HUDEP-2 (cell line): ENCODE results near the gene CLEC2D.
"Not testable (repeated sequence)": the region's sequence is repeated elsewhere in the genome, so short reads cannot be mapped to it uniquely, and the experiment has no call there.

Source experiments
- DNase-seq, 76 experiments: peaks; one replicate each; lab custom pipeline; 2025; ENCODE audit not compliant: unreplicated experiment in 76 of 76; lab: John Stamatoyannopoulos, UW

Gene CLEC2D

GRCh38 chr12:9699269-9699897, 29.9 kb downstream of the CLEC2D start:
- no peak for DNase-seq

GRCh38 chr12:9699898-9700605, 30.5 kb downstream of the CLEC2D start:
- no peak for DNase-seq

- no peak for DNase-seq
Measured at GRCh38 chr12:9700606-9700956, 31.1 kb downstream of the CLEC2D start.

DNA sequence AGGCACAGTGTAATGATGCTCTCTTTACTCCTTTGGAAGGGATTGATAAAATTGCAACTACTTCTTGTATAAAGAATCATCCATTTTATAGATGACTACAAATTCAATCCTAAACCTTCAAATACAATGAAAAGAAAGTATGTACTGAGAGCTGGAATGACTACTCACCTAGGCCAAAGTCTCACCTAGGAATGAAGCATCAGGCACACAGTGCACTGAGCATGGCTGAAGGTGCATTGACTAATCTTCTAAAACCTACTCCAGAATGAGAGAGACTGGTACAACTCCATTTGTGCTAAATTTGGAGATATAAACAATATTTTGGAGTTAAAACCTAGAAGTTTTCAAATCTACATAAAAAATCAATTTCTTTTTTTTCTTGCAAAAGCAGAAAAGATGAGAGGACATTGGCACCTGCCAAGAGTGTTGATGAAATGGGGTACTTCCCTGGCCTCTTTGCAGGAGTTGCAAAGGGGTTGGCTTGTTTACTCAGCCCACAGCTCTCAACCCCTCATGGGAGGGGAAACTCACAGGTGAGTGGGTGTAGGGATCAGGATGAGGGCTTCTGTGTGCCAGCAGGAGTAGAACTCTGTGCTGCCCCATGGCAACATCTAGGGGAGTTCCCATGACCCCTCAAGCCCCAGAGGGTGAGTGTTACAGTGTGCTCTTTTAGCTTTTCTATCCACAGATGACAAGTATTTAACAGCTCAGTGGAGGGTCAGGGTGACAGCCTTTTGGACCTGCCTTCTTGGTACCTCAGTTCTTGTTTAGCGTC, 32.1 kb downstream of the CLEC2D start:
- DNase-seq = no peak

GRCh38 chr12:9702255-9702654, 32.7 kb downstream of the CLEC2D start:
- no peak for DNase-seq

DNA sequence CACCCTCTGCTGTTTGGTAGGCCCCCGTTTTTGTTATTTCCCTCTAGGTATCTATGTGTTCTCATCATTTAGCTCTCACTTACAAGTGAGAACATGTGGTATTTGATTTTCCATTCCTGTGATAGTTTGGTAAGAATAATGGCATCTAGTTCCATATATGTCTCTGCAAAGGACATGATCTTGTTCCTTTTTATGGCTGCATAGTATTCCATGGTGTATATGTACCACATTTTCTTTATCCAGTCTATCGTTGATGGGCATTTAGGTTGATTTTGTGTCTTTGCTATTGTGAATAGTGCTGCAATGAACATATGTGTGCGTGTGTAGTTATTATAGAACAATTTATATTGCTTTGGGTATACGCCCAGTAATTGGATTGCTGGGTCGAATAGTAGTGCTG, 35.0 kb downstream of the CLEC2D start:
- DNase-seq = not testable (repeated sequence)

DNA sequence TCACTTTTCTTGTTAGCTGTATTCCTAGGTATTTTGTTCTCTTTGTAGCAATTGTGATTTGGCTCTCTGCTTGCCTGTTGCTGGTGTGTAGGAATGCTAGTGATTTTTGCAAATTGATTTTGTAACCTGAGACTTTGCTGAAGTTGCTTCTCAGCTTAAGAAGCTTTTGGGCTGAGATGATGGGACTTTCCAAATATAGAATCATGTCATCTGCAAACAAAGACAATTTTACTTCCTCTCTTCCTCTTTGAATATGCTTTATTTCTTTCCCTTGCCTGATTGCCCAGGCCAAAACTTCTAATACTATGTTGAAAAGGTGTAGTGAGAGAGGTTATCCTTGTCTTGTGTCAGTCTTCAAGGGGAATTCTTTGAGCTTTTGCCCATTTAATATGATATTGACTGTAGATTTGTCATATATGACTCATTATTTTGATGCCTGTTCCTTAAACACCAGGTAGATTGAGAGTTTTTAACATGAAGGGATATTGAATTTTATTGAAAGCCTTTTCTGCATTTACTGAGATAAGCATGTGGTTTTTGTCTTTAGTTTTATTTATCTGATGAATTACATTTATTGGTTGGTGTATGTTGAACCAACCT, 36.7 kb downstream of the CLEC2D start:
- DNase-seq = no peak

- DNase-seq = no peak
Measured at GRCh38 chr12:9707356-9707755, 37.8 kb downstream of the CLEC2D start.

DNA sequence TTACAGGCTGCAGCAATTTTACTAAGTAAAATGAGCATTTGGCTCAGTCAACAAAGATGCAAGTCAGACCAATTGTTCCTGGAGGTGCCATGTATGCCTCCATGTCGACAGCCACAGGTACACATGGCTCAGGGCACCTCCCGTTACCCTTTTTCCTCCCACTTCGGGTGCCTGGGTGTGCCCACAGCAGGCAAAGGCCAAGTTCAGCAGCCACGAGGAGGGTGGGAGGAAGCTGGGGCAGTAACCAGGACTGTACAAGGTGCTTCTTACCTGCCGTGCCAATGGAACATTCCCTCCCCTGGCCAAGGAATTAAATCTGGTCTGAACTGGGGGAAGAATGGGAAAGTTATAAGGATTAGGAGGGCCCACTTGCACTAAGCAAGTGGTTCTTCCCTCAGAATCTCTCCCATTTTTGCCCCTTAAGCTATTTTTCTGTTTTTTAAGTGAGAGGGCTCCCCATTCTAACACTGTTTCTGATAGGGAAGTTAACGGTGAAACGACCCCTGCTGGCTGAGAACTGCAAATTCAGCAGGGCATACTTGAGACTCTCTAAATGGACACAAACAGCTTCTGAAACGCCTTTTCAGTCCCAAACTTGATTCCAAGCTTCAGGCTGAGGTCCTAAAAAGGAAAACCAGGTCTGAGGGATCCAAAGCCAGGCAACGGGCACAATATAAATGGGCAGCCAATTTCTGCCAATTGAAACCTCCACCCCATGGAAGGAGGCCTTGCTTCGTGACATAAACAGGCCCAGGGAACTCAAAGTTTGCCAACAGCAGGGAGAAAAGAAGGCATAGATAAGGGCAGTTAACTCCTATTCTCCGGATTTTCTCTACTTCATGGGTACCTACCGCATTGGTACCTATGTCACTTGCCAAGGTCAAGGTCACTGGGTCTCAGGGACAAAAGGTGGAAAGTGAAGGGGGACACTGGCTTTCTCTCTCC, 38.6 kb downstream of the CLEC2D start:
- DNase-seq = peak in 53 of 76 experiments; percentile 2 to 61 (median 25)

- no peak for DNase-seq
Measured at GRCh38 chr12:9708853-9709252, 39.3 kb downstream of the CLEC2D start.

DNA sequence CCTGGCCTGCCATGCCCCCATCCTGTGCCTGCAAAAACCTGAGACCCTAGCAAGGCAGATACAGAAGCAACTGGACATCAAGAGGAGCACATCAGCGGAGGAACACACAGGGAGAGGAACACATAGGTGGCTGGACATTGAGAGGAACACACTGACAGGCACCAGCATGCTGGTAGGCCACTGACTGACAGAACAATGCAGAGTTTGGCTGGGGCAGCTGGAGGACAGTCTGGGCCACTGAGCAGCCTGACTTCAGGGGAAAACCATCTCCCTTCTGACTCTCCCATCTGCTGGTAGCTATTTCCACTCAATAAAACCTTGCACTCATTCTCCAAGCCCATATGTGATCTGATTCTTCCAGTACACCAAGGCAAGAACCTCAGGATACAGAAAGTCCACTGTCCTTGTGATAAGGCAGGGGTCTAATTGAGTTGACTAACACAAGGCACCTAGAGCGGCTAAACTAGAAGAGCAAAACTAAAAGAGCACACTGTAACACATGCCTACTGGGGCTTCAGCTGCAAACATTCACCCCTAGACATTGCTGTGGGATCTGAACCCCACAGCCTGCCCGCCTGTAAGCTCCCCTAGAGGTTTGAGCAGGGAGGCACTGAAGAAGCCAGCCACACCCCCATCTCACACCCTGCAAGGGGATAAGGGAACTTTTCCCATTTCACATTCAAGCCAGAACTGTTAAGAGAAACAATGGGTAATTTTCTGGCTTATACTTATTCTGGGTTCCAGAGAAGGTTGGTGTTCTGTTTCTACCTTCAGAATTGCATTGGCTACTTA, 41.3 kb downstream of the CLEC2D start:
- DNase-seq = no peak

DNA sequence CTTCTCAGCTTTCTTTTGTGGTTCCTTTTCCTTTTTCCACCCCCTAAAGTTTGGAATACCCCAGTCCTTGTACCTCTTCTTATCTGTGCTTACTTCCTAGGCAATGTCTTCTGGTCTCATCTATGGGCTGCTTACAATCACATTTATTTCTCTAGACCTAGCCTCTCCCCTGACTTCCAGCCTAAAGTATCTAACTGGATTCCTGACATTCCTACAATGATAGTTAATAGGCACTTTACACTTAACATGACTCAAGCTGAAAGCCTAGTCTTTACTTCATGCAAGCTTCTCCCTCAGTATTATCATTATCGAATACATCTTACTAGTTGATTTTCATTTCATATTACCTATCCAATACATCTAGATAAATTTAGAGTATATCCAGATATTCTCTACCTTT, 42.2 kb downstream of the CLEC2D start:
- DNase-seq = no peak

GRCh38 chr12:9713032-9713558, 43.6 kb downstream of the CLEC2D start:
- not testable (repeated sequence) for DNase-seq

- DNase-seq = no peak
Measured at GRCh38 chr12:9717070-9717925, 47.8 kb downstream of the CLEC2D start.

GRCh38 chr12:9718968-9719367, 49.5 kb downstream of the CLEC2D start:
- no peak for DNase-seq

DNA sequence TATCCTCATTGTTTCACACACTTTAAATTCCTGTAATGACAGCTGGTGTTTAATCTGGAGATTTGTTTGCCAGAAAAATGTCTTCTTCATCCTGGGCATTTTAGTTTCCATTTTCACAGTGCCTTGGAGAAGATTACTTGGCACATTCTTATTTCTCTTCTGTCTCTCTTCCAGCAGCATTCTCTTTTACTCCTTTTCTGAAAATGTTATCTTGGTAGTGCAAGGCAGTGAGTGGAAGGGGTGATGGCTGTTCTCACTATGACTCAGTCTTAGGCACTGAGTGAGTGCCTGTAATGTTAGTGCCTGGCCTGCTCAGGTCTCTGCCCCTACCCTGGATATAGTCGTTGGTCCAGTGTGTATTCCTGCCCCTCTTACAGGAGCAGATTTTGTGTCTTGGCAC, 50.3 kb downstream of the CLEC2D start:
- DNase-seq = no peak

GRCh38 chr12:9721394-9722092, 52.0 kb downstream of the CLEC2D start:
- DNase-seq = no peak

DNA sequence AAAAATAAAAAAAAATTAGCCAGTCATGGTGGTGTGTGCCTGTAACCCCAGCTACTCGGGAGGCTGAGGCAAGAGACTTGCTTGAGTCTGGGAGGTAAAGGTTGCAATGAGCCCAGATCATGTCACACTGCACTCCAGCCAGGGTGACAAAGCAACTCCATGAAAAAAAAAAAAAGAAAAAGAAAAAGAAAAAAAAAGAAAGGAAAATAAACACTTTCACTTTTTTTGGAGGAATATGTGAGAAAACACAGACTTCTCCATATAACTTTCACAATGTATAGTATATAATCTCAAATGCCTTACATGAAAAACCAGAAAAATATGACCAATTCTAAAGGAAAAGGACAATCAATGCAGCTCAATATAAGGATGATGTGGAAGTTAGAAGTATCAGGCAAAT, 54.5 kb downstream of the CLEC2D start:
- DNase-seq = no peak
